HG02610 (cell line): ENCODE data around the gene MTTP.

Experiments
- ATAC-seq: cut with Tn5 transposase; IDR thresholded peaks from one replicate; pipeline ENCODE4 v1.9.1; 2021; ENCODE audit warnings: mild to moderate bottlenecking, moderate library complexity; ENCODE audit not compliant: unreplicated experiment

The MTTP gene

GRCh38 chr4:99591757-99592156, 17.1 kb downstream of the MTTP start:
- ATAC-seq = no peak

- ATAC-seq = peak; percentile 74
Measured at GRCh38 chr4:99593781-99594641, 19.4 kb downstream of the MTTP start.

DNA sequence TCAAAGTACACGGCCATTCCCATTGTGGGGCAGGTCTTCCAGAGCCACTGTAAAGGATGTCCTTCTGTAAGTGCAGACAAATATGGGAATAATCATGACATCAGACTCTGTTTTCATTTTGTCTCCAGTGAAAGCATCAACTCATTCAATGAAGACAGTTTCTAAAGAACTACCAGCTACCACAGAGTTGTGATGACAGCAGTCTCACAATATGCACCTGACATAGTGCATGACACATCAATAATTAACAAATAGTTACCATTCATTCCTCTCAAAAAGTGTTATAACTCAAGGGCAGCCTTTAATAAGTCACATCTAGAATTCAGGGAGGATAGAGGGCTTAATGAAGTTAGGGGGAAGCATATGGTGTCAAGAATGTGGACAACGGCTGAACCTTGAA, 20.2 kb downstream of the MTTP start:
- no peak for ATAC-seq

DNA sequence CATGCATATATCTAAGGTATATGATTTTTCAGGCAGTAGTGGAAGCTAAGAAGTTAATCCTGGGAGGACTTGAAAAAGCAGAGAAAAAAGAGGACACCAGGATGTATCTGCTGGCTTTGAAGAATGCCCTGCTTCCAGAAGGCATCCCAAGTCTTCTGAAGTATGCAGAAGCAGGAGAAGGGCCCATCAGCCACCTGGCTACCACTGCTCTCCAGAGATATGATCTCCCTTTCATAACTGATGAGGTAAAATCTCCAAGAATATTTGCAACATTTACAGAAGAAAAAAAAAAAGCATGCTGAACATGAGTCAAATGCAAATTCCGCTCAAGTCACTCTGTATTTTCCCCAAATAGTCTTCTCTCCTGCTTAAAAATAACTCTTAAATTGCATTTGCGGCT, 32.1 kb downstream of the MTTP start:
- ATAC-seq = no peak

GRCh38 chr4:99608417-99608816, 33.8 kb downstream of the MTTP start:
- no peak for ATAC-seq

DNA sequence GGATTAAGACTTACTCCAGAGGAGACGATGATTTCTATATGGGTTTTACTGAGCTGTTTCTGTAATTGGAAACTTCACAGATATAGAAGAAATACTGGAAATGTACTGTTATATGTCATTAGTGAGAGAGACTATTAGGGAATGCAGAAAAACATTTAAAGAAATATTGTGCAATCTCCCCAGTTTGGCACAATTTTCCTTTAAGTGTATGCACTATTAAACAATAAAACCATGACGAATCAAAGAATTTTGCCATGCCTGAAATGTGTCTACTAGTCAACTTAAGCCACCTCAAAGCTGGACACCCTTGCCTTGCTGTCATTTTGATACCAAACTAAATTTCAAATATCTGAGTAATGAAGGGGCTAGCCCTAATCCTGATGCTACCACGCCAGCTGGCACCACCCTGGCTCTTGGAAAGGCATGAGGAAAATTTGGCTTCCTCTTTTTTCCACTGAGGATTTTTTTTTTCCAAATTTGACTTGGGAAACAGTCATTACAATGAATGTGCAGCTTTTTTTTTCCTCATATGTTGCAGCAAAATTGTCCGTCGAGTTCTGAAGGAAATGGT, 36.1 kb downstream of the MTTP start:
- ATAC-seq = no peak

DNA sequence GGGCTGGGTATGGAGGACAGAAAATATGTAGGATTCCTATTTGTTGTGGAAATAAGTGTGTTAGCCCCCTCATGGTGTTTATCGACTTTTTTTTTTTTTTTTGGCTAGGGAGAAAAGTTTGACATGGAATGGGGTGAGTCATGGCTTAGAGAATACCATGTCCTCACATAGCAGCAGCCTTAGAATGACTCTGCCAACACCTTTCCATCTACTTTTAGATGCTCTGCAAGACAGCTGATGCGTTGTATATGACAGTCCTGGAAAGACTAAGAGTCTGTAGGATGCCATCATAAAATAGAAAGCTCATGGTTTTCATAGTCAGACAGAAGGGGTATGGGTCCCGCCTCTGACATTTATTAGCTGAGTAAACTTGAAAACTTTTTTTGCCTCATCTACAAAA, 37.7 kb downstream of the MTTP start:
- no peak for ATAC-seq

- ATAC-seq = no peak
Measured at GRCh38 chr4:99612704-99613103, 38.1 kb downstream of the MTTP start.

GRCh38 chr4:99614491-99614890, 39.9 kb downstream of the MTTP start:
- ATAC-seq = no peak

DNA sequence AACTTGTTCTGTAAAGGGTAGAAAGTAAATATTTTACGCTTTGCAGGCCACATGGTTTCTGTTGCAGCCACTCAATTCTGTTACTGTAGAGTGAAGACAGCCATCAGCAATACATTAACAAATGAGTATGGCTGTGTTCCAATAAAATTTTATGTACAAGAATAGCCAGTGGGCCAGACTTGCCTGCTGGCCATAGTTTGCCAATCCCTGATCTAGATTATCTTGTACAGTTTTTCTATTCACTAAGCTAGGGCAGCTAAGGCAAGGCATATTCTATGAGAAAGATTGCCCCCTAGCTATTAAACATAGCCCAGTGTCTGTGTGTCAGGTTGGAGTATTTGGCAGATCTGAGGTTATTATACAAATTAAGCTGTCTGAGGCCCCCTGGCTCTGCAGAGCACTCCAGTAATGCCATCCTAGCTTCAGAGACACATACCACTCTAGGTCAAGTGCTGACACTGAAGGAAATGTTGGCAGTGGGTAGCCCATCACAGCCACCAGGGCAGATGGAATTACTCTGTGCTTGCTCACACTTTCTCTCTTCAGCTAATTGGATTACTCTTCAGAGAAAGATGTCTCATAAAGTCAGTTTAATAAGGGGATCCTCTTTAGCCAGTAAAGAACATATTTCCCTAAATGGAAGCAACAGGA, 40.7 kb downstream of the MTTP start:
- no peak for ATAC-seq

DNA sequence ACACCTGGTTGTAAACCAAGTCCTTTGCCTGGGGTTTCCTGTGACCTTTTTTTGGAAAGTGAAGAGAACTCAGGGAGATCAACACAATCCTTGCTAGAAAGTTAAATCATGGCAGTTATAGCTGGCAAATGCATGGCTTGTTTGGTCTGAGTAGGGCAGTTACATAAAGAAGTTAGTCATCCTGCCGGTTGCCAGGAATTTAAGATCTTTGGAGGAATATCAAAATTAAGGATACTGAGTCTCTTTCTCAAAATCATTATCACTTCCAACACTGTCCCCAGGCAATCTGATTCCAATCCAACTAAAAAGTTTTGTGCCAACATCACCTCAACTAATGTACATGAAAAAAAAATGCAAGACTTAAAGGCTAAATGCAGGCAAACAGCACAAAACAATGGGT, 42.8 kb downstream of the MTTP start:
- ATAC-seq = no peak

DNA sequence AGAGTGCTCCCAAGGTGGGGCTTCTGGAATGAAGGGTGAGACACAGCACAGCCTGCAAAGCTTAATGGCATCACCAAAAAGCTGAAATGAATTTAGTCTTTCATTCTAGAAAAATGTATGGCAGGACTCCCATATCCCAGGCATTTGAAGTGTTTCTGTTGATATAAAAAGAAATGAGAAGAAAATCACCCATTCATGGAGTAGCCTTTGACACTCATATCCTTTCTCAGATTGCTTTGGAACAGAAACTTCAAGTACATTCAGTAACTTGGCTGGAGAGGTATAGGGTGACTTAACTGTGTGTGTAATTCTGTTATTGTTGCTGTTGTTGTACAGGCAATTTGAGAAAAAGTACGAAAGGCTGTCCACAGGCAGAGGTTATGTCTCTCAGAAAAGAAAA, 47.7 kb downstream of the MTTP start:
- no peak for ATAC-seq

GRCh38 chr4:99624141-99624719, 49.6 kb downstream of the MTTP start:
- no peak for ATAC-seq

GRCh38 chr4:99625369-99625768, 50.7 kb downstream of the MTTP start:
- no peak for ATAC-seq

- ATAC-seq = no peak
Measured at GRCh38 chr4:99628040-99628439, 53.4 kb downstream of the MTTP start.

DNA sequence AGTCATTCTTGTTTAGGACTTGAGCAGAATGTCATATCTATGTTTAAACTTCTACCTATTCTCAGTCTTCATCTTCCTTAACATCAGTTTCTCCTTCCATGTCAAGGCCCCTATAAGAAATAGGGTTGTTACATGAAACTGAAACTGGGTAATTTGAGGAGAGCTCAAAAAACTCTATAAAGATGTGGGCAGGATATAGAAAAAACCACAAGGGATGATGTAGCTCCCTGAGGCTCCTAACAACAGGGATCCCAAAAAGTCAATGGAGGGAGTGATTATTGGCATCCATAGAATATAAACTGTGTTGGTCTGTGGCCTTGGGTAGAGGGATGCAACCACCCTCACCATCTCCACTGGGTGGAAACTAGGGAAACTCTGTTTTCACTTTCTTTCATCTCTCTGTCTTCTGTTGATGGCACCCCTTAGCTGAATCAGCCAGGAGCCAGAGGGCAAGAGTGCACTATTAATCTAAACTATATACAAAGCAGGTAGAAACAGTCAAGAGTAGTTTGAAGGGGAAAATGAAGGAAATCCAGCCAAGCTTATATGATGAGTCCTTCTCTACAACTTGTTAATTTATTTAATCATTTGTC, 55.4 kb downstream of the MTTP start:
- no peak for ATAC-seq

GRCh38 chr4:99630857-99631360, 56.3 kb downstream of the MTTP start:
- no peak for ATAC-seq

- ATAC-seq = no peak
Measured at GRCh38 chr4:99633772-99634171, 59.1 kb downstream of the MTTP start.

- ATAC-seq = no peak
Measured at GRCh38 chr4:99634742-99635360, 60.2 kb downstream of the MTTP start.

GRCh38 chr4:99635601-99636000, 61.0 kb downstream of the MTTP start:
- ATAC-seq = no peak

- ATAC-seq = no peak
Measured at GRCh38 chr4:99636422-99636821, 61.8 kb downstream of the MTTP start.
